Stimulated activated naive B cell treated with anti-CD40 and anti-IgM and Interleukin-4, amounts not matched to agents 10 μg/mL and 1 μg/mL and 100 μg/mL, for 72 hours (primary cell): ENCODE measurements around the gene ATOH8.
A peak's percentile ranks its signal among the peaks of the same experiment; 100 is the strongest.

ENCODE experiments used
- ATAC-seq, 2 donors: fragments of 150-1000 bp; cut with Tn5 transposase; replicated peaks; 2 replicates each; pipeline ENCODE4 v1.10.0; 2021; ENCODE audit warnings: moderate library complexity in 1 of 2
- DNase-seq: peaks from one replicate; pipeline ENCODE4 v3.0.0; 2021
- H3K27ac Mint-ChIP-seq: one replicate; pipeline ENCODE4 v1.8.0; 2022; ENCODE audit warnings: mild to moderate bottlenecking, mixed read lengths
- H3K27me3 Mint-ChIP-seq, 2 donors: one replicate each; pipeline ENCODE4 v1.8.0; 2022; ENCODE audit warnings: mixed read lengths in 2 of 2
- H3K36me3 Mint-ChIP-seq, 2 donors: one replicate each; pipeline ENCODE4 v1.8.0; 2022; ENCODE audit warnings: mixed read lengths in 2 of 2, mild to moderate bottlenecking in 1 of 2
- H3K4me1 Mint-ChIP-seq, 2 donors: one replicate each; pipeline ENCODE4 v1.8.0; 2022; ENCODE audit warnings: mixed read lengths in 2 of 2, mild to moderate bottlenecking in 1 of 2
- H3K4me3 Mint-ChIP-seq, 2 donors: one replicate each; pipeline ENCODE4 v1.8.0; 2022; ENCODE audit warnings: mild to moderate bottlenecking in 2 of 2, mixed read lengths in 2 of 2, moderate library complexity in 1 of 2
- H3K9me3 Mint-ChIP-seq, 2 donors: one replicate each; pipeline ENCODE4 v1.8.0; 2022; ENCODE audit warnings: mixed read lengths in 2 of 2, mild to moderate bottlenecking in 1 of 2

Gene ATOH8

GRCh38 chr2:85781013-85781332, 27.2 kb downstream of the ATOH8 start:
- ATAC-seq (no peak), DNase-seq (no peak)
- Mint-ChIP-seq H3K36me3 (no peaks in the 10 kb centered on the region), H3K4me1 (peaks cover 13% of the 10 kb centered on the region in 2 donors), H3K27ac (no peak overlapping the region), H3K9me3 (no peaks in the 10 kb centered on the region), H3K4me3 (no peak overlapping the region), H3K27me3 (peaks cover 14 to 21% of the 10 kb centered on the region in 2 donors)

- H3K27ac Mint-ChIP-seq, result no peak overlapping the region
- ATAC-seq (no peak), DNase-seq (no peak)
- peaks cover 15% of the 10 kb centered on the region in 2 donors for H3K4me1 Mint-ChIP-seq
- peaks cover 18 to 19% of the 10 kb centered on the region in 2 donors for H3K27me3 Mint-ChIP-seq
- no peaks in the 10 kb centered on the region for H3K36me3 Mint-ChIP-seq
- H3K4me3 Mint-ChIP-seq, result no peak overlapping the region
- H3K9me3 Mint-ChIP-seq, result no peaks in the 10 kb centered on the region
Measured at GRCh38 chr2:85783796-85784195, 30.0 kb downstream of the ATOH8 start.

GRCh38 chr2:85784474-85784986, 30.7 kb downstream of the ATOH8 start:
- no peaks in the 10 kb centered on the region for H3K36me3 Mint-ChIP-seq

GRCh38 chr2:85785027-85785822, 31.4 kb downstream of the ATOH8 start:
- no peak overlapping the region for H3K27ac Mint-ChIP-seq
- ATAC-seq, result peak; percentile 81 to 88
- H3K4me3 Mint-ChIP-seq, result no peak overlapping the region
- no peaks in the 10 kb centered on the region for H3K9me3 Mint-ChIP-seq
- peaks cover 19 to 22% of the 10 kb centered on the region in 2 donors for H3K27me3 Mint-ChIP-seq
- H3K36me3 Mint-ChIP-seq, result no peaks in the 10 kb centered on the region
- no peak for DNase-seq
- H3K4me1 Mint-ChIP-seq, result peaks cover 15% of the 10 kb centered on the region in 2 donors

More at GRCh38 chr2:85784474-85784986, 30.7 kb downstream of the ATOH8 start:
- Mint-ChIP-seq H3K4me3 (no peak overlapping the region), H3K27me3 (peaks cover 18 to 19% of the 10 kb centered on the region in 2 donors), H3K4me1 (peaks cover 15% of the 10 kb centered on the region in 2 donors), H3K9me3 (no peaks in the 10 kb centered on the region), H3K27ac (no peak overlapping the region)
- ATAC-seq (no peak), DNase-seq (no peak)

GRCh38 chr2:85785871-85786270, 32.1 kb downstream of the ATOH8 start:
- H3K4me3 Mint-ChIP-seq, result no peak overlapping the region
- H3K4me1 Mint-ChIP-seq, result peaks cover 15% of the 10 kb centered on the region in 2 donors
- H3K27me3 Mint-ChIP-seq, result peaks cover 22 to 25% of the 10 kb centered on the region in 2 donors
- DNase-seq, result no peak
- H3K36me3 Mint-ChIP-seq, result no peaks in the 10 kb centered on the region
- no peak for ATAC-seq
- no peak overlapping the region for H3K27ac Mint-ChIP-seq
- no peaks in the 10 kb centered on the region for H3K9me3 Mint-ChIP-seq

- Mint-ChIP-seq H3K36me3 (no peaks in the 10 kb centered on the region), H3K4me1 (peaks cover 15% of the 10 kb centered on the region in 2 donors), H3K4me3 (no peak overlapping the region), H3K27ac (no peak overlapping the region), H3K27me3 (peaks cover 22 to 25% of the 10 kb centered on the region in 2 donors), H3K9me3 (no peaks in the 10 kb centered on the region)
- DNase-seq (no peak), ATAC-seq (no peak)
Measured at GRCh38 chr2:85786444-85786843, 32.7 kb downstream of the ATOH8 start.

GRCh38 chr2:85786865-85787264, 33.1 kb downstream of the ATOH8 start:
- Mint-ChIP-seq H3K27me3 (peaks cover 22 to 25% of the 10 kb centered on the region in 2 donors), H3K4me1 (peaks cover 15% of the 10 kb centered on the region in 2 donors), H3K9me3 (no peaks in the 10 kb centered on the region), H3K27ac (no peak overlapping the region), H3K4me3 (no peak overlapping the region), H3K36me3 (no peaks in the 10 kb centered on the region)
- ATAC-seq (no peak), DNase-seq (no peak)

GRCh38 chr2:85787282-85787980, 33.6 kb downstream of the ATOH8 start:
- Mint-ChIP-seq H3K9me3 (no peaks in the 10 kb centered on the region), H3K4me1 (peaks cover 15% of the 10 kb centered on the region in 2 donors), H3K27ac (no peak overlapping the region), H3K27me3 (peaks cover 22 to 30% of the 10 kb centered on the region in 2 donors), H3K4me3 (no peak overlapping the region), H3K36me3 (no peaks in the 10 kb centered on the region)
- ATAC-seq, result no peak
- DNase-seq, result no peak

GRCh38 chr2:85787981-85788340, 34.2 kb downstream of the ATOH8 start:
- H3K27ac Mint-ChIP-seq, result no peak overlapping the region
- H3K4me3 Mint-ChIP-seq, result no peak overlapping the region
- H3K27me3 Mint-ChIP-seq, result peaks cover 22 to 32% of the 10 kb centered on the region in 2 donors
- H3K36me3 Mint-ChIP-seq, result no peaks in the 10 kb centered on the region
- DNase-seq (no peak), ATAC-seq (no peak)
- H3K9me3 Mint-ChIP-seq, result no peaks in the 10 kb centered on the region
- H3K4me1 Mint-ChIP-seq, result peaks cover 15% of the 10 kb centered on the region in 2 donors

GRCh38 chr2:85788603-85789002, 34.8 kb downstream of the ATOH8 start:
- DNase-seq, result no peak
- Mint-ChIP-seq H3K4me3 (no peak overlapping the region), H3K9me3 (no peaks in the 10 kb centered on the region), H3K27me3 (peaks cover 22 to 32% of the 10 kb centered on the region in 2 donors), H3K36me3 (no peaks in the 10 kb centered on the region), H3K27ac (no peak overlapping the region), H3K4me1 (peaks cover 15% of the 10 kb centered on the region in 2 donors)
- no peak for ATAC-seq

- Mint-ChIP-seq H3K4me1 (peaks cover 15% of the 10 kb centered on the region in 2 donors), H3K4me3 (no peak overlapping the region), H3K36me3 (no peaks in the 10 kb centered on the region), H3K9me3 (no peaks in the 10 kb centered on the region), H3K27me3 (peaks cover 22 to 32% of the 10 kb centered on the region in 2 donors), H3K27ac (no peak overlapping the region)
- DNase-seq (no peak), ATAC-seq (no peak)
Measured at GRCh38 chr2:85789271-85789670, 35.5 kb downstream of the ATOH8 start.

- no peak for ATAC-seq
- H3K27ac Mint-ChIP-seq, result no peak overlapping the region
- H3K4me1 Mint-ChIP-seq, result peaks cover 9 to 11% of the 10 kb centered on the region in 2 donors
- no peak for DNase-seq
- H3K27me3 Mint-ChIP-seq, result peaks cover 17 to 27% of the 10 kb centered on the region in 2 donors
- no peak overlapping the region for H3K4me3 Mint-ChIP-seq
- no peaks in the 10 kb centered on the region for H3K9me3 Mint-ChIP-seq
- no peaks in the 10 kb centered on the region for H3K36me3 Mint-ChIP-seq
Measured at GRCh38 chr2:85790032-85790431, 36.2 kb downstream of the ATOH8 start.

GRCh38 chr2:85790499-85791188, 36.9 kb downstream of the ATOH8 start:
- ATAC-seq (no peak), DNase-seq (no peak)
- Mint-ChIP-seq H3K4me1 (peaks cover 3 to 5% of the 10 kb centered on the region in 2 donors), H3K9me3 (no peaks in the 10 kb centered on the region), H3K27ac (no peak overlapping the region), H3K36me3 (no peaks in the 10 kb centered on the region), H3K4me3 (no peak overlapping the region), H3K27me3 (peaks cover 15 to 21% of the 10 kb centered on the region in 2 donors)
